ENCODE data around the gene NTRK2.

DNA sequence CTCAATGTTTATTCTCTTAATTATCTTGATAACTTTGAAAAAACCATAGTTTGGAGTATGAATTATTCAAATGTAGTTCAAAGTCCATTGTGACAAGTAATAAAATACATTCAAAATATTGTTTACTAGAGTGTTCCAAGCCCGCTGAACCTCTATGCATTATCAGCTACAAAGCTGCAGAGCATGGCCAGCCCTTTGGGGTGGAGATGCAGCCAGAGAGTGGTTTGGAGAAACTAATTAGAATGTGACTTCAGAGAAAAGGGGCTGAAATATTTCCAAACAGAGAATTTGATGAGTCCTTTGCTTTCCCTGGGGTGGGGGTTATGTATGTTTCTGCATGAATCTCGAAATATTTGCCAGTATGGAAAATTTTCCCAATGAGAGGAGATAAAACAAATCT lies 211.3 kb downstream of the NTRK2 start:
- TF ChIP-seq, protein P1, sequence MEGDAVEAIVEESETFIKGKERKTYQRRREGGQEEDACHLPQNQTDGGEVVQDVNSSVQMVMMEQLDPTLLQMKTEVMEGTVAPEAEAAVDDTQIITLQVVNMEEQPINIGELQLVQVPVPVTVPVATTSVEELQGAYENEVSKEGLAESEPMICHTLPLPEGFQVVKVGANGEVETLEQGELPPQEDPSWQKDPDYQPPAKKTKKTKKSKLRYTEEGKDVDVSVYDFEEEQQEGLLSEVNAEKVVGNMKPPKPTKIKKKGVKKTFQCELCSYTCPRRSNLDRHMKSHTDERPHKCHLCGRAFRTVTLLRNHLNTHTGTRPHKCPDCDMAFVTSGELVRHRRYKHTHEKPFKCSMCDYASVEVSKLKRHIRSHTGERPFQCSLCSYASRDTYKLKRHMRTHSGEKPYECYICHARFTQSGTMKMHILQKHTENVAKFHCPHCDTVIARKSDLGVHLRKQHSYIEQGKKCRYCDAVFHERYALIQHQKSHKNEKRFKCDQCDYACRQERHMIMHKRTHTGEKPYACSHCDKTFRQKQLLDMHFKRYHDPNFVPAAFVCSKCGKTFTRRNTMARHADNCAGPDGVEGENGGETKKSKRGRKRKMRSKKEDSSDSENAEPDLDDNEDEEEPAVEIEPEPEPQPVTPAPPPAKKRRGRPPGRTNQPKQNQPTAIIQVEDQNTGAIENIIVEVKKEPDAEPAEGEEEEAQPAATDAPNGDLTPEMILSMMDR (conservative IDR thresholded peaks at IDR 0.05): no peak
- no peak for TF ChIP-seq EZH2 (IDR thresholded peaks at IDR 0.05; ENCODE audit: low read depth)
